ENCODE results near the gene KHK. TPM values are rescaled to one million over a fixed set of nuclear protein-coding genes. Genes with fewer than 3 reads are reported as not detected.
A peak's percentile ranks its signal among the peaks of the same experiment; 100 is the strongest.

The KHK gene
- total and polyA plus RNA-seq, 9 of the 15 experiments (the other 6 are each of a cell fraction or from before 2014, with no cell fraction given), result 1.5 to 10.7 (median 5.2) TPM

- TF ChIP-seq FUS (optimal IDR thresholded peaks at IDR 0.05; ENCODE audit: low read depth, low read length) (no peak), EWSR1 (IDR thresholded peaks at IDR 0.05; ENCODE audit: borderline replicate concordance, low read depth, partially characterized antibody) (no peak), FOXK2 (conservative IDR thresholded peaks at IDR 0.05 in 1 of 2, IDR thresholded peaks at IDR 0.05 in 1 of 2; ENCODE audit: low read depth in 2 of 2) (no peak), ZBED1 (IDR thresholded peaks at IDR 0.05) (no peak), CBX2 (IDR thresholded peaks at IDR 0.05; ENCODE audit: insufficient read depth, low read length, poor library complexity, severe bottlenecking) (no peak), ZBTB7A (IDR thresholded peaks at IDR 0.05; ENCODE audit: borderline replicate concordance, control insufficient read depth, low read depth, low read length) (no peak), L3MBTL2 (IDR thresholded peaks at IDR 0.05) (0 out of 2 replicates have a peak, but pooled peaks have one; percentile 43), ZBTB8A (IDR thresholded peaks at IDR 0.05; ENCODE audit: partially characterized antibody) (no peak), SMAD1 (IDR thresholded peaks at IDR 0.05; ENCODE audit: low read depth, low read length, partially characterized antibody) (no peak), ZNF212 (CRISPR knock-in tag; IDR thresholded peaks at IDR 0.05) (no peak), SPI1 (IDR thresholded peaks at IDR 0.05; ENCODE audit: borderline replicate concordance, low read depth, low read length) (no peak), ZNF263 (CRISPR knock-in tag; IDR thresholded peaks at IDR 0.05; ENCODE audit: borderline replicate concordance) (no peak), PHF21A (IDR thresholded peaks at IDR 0.05; ENCODE audit: borderline replicate concordance, low read depth) (no peak), RFX1 (IDR thresholded peaks at IDR 0.05) (no peak), ZFP30 (CRISPR knock-in tag; IDR thresholded peaks at IDR 0.05; ENCODE audit: borderline replicate concordance) (no peak), NONO (IDR thresholded peaks at IDR 0.05; ENCODE audit: low read depth in 2 of 2, low read length in 1 of 2) (0 out of 4 replicates have a peak, but pooled peaks of 1 of the 2 experiments have one; percentile 18), E2F4 (CRISPR knock-in tag; IDR thresholded peaks at IDR 0.05; ENCODE audit: low read depth) (no peak), KLF13 (tag; IDR thresholded peaks at IDR 0.05; ENCODE audit: borderline replicate concordance, low read depth) (no peak), RFX5 (IDR thresholded peaks at IDR 0.05; ENCODE audit: low read depth, low read length) (no peak), CXXC5 (CRISPR knock-in tag; IDR thresholded peaks at IDR 0.05) (peak; percentile 56)
- TF ChIP-seq, protein P1, sequence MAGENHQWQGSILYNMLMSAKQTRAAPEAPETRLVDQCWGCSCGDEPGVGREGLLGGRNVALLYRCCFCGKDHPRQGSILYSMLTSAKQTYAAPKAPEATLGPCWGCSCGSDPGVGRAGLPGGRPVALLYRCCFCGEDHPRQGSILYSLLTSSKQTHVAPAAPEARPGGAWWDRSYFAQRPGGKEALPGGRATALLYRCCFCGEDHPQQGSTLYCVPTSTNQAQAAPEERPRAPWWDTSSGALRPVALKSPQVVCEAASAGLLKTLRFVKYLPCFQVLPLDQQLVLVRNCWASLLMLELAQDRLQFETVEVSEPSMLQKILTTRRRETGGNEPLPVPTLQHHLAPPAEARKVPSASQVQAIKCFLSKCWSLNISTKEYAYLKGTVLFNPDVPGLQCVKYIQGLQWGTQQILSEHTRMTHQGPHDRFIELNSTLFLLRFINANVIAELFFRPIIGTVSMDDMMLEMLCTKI (IDR thresholded peaks at IDR 0.05; ENCODE audit: partially characterized antibody), result no peak
- TF ChIP-seq, protein P2, sequence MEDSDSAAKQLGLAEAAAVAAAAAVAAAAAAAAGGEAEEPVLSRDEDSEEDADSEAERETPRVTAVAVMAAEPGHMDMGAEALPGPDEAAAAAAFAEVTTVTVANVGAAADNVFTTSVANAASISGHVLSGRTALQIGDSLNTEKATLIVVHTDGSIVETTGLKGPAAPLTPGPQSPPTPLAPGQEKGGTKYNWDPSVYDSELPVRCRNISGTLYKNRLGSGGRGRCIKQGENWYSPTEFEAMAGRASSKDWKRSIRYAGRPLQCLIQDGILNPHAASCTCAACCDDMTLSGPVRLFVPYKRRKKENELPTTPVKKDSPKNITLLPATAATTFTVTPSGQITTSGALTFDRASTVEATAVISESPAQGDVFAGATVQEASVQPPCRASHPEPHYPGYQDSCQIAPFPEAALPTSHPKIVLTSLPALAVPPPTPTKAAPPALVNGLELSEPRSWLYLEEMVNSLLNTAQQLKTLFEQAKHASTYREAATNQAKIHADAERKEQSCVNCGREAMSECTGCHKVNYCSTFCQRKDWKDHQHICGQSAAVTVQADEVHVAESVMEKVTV (CRISPR knock-in tag; IDR thresholded peaks at IDR 0.05), result no peak
Measured at GRCh38 chr2:27123302-27124150, 37.0 kb downstream of the KHK start, which contains the start of gene ABHD1 (continued).
